GM19397 (cell line): ENCODE data around the gene CACNA2D1.

Experiments
- ATAC-seq: cut with Tn5 transposase; IDR thresholded peaks from one replicate; pipeline ENCODE4 v1.9.1; 2021; ENCODE audit warnings: mild to moderate bottlenecking, moderate library complexity; ENCODE audit not compliant: unreplicated experiment

Gene CACNA2D1

DNA sequence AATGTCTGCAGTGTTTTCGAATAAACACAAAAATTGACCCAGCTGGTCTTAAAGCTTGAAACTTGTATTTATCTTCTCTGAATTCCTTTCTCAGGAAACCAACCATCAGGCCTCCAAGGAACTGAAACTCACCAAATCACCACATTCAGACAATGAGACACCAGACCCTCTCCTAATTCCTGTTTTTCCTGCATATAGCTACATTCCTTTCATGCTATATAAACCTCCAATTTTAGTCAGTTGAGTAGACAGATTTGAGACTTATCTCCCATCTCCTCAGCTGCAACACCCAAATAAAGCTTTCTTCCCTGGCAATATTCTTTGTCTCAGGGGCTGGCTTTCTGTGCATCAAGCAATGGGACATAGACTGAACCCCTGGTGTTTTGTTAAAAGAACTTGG, 317.0 kb downstream of the CACNA2D1 start:
- no peak for ATAC-seq

DNA sequence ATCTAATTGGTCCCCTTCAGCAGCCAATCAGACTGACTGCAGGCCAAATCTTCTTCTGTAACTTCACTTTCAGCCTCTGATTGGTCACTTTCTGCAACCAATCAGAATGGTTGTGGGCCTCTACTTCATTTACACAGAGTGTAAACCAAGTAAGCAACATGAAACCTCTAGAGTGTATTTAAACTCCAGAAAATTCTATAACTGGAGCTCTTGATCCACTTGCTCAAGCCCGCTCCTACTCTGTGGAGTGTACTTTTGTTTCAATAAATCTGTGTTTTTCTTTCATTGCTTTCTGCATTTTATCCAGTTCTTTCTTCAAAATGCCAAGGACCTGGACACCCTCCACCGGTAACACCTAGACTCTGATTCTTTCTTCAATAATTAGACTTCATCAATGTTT, 319.1 kb downstream of the CACNA2D1 start:
- no peak for ATAC-seq

DNA sequence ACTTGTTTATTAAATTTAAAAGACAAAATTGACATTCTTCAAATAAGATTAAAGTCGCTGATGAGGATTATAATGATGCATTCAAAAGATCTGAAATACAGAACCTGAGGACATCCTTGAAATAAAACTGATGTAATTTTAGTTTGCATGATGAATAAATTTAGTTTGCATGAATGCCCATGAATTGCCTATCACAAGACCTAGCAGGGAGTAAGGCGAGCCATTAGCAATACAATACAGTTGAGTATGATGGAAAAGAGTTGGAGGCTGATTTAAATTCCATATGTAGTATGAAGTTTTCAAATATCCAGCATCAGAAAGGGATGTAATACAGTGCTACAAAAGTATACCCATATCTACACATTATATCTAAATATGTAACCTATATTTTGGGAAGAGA, 321.3 kb downstream of the CACNA2D1 start:
- ATAC-seq: no peak

DNA sequence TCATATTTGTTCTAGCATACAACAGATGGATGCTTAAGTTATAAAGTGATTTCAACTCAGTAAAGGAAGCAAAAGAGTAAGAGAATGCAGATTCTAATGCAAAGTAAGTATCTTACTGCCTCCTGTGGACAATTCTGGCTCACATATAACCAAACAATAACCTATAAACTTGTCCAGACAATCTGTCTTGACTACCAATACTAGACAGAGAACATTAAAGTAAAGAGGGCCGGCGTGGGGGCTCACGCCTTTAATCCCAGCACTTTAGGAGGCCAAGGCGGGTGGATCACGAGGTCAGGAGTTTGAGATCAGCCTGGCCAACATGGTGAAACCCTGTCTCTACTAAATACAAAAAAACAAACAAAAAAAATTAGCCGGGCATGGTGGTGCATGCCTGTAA, 329.3 kb downstream of the CACNA2D1 start:
- no peak for ATAC-seq

DNA sequence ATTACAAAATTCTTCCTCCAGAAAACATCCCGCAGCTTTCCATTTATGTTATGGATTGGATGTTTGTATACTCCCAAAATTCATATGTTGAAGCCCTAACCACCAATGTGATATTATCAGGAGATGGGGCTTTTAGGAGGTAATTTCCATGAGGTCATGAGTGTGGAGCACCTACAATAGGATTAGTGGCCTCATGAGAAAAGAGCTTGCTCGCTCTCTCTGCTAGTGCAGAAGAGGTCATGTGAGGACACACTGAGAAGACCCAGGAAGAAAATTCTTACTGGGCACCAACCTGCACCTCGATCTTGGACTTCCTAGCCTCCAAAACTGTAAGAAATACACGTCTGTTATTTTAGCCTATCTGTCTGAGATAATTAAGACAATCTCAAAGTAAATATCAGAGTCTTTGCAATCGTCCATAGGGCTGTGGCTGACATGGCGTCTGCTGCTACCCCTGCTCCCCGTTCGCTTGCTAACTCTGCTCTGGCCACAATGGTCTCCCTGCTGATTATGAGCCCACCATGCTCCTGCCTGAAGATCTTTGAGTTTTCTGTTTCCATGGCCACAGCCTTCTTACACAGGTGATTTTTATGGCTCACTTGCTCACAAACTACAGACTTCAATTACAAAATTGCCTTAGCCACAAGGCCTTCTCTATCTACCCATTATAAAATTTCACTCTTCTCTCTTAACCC, 333.3 kb downstream of the CACNA2D1 start:
- ATAC-seq: no peak

DNA sequence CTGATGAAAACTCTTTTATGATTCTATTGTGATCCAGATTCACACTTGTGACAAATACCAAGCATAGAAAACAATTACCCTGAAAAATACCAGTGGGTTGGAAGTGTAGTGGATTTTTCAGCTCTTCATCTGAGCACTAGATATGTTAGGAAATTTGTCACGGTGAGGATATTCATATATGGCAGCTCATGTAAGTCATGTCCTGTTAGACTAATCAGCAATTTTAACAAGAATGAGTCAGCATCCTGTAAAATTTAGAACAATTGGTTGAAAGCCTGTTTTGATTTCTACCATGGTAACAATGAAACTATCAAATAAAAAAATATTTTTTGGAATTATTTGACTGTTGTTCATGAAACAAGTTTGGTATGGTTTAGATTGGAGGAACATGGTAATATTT, 334.3 kb downstream of the CACNA2D1 start:
- ATAC-seq: no peak

DNA sequence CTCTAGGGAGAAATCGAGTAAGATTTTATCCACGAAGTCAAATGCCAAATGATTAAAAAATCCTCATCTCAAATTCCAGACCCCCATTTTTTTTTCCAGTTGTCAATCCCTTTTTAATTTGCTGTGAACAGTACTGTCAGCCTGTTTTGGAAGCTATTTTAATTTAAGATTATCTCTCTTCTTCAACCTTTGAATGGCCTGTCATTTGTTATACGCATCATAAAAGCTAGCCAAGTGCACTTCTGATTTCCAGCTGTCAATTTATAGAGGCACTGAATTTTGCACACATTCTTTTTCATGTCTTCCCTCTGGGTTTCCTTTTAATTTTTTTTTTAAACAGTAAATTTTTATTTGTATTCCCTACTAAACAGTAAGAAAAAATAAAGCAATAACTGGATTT, 337.4 kb downstream of the CACNA2D1 start:
- no peak for ATAC-seq

DNA sequence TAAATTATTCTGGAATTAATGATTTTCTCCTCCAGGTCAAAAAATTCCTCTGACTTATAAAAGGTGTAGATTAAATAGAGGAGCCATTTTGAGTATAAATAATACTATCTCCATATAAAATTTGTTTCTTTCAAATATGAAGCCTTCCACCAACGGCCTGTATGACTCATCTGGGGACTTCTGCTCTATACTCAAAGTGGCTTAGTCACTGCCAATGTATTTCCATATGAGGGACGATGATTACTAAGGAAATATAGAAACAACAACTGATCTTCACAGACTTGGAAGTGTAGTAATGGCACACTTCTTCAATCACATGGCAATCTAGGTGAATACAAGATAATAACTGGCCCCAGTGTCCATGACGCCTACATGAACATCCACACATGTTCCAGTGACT, 338.1 kb downstream of the CACNA2D1 start:
- no peak for ATAC-seq

DNA sequence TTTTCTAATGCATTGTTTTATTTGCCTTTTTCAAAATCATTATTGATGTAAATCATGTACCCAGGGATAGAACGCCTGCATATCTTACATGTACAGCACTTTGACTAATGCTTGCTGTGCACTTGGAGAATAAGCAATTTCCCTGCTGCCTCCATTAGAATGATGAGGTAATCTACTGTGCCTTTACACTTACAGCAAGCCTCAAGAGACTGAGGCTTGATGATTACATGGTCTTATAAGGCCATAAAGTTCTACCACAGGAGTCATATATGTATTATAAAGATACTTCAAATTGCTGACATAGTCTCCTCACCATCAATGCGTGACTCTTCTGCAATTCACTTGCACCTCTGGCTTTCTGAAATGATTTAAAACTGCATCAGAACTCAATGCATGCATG, 345.2 kb downstream of the CACNA2D1 start:
- no peak for ATAC-seq

DNA sequence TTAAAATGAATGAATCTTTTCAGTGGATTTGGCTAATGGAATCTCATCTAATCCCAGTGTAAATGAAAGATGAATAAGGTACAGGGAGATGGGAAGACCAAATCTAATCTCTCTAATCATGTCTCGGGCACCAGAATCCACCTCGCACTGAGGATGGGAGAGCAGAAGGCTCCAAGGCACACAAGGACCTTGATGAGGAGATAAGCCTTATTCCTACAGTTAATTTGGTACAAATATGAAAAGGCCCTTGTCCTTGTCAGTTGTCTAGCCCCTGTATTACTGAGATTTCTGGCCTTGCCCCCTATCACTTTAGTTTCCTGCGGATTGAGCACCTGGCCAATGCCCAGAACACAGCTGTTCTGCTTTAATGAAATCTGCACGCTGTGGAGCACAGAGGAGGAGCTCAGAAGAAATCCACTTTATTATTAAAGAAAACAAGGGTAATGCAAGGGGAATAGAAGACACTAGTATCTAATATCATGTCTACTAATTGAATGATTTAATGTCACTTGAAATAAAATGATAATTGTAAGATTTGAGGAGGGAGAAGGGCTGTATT, 352.4 kb downstream of the CACNA2D1 start:
- no peak for ATAC-seq

DNA sequence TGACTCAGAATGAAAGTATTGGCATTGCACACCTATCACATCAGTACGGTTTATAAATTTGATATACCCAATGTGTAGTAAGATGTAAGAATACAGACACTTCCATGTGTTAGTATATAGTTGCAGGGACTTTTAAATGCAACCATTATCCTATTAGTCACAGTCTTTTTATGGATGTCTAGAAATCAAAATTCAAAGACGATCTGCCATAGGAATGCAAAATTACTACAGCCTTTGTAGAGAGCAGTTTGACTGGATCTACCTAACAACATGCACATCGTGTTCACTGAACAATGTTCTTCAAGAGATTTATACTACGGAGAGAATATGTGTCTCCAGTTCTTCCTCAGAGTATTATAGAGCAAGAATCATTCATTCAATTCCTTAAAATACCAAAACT, 356.5 kb downstream of the CACNA2D1 start:
- no peak for ATAC-seq

DNA sequence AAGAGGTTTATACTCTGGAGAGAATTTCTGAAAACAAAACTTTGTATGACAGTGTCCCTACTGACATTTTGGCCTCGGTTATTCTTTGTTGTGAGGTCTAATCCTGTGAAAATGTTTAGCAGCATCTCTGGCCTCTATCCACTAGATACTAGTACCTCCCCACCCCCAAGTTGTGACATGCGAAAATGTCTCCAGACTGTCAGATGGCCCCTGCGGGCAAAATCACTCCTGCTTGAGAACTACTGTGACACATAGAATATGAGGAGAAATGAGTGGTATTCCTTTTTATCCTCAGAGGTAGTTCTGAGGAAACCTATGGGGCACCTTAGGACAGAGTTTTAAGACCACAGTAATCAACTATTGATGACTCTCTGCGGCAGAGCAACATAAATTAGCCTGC, 358.5 kb downstream of the CACNA2D1 start:
- no peak for ATAC-seq

DNA sequence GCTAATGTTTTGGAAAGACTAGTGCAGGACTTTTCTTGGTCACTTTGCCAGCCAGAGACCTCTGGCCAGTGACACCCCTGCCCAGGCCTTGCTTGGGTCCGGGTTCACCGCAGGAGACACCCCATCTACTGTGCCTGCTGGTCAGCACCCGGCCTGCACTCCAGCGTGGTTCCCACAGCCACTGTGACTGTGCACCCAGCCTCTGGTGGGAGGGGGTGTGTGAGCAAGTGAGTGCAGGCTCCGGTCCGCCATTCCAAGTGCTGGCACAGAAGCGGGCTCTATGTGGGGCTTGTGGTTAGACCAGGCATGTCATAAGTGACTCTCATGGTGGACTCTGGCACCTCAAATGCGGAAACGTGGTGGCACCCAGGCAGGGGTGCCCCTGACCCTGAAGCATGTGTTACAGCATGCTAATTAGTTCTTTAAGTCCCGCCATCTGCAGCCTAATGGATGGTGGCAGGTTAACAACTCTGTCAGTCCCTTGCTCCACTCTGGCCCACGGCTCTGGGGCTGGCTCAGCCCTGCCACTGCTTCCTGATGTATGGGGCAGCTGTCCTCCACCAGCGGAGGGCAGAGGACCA, 361.8 kb downstream of the CACNA2D1 start:
- ATAC-seq: no peak

DNA sequence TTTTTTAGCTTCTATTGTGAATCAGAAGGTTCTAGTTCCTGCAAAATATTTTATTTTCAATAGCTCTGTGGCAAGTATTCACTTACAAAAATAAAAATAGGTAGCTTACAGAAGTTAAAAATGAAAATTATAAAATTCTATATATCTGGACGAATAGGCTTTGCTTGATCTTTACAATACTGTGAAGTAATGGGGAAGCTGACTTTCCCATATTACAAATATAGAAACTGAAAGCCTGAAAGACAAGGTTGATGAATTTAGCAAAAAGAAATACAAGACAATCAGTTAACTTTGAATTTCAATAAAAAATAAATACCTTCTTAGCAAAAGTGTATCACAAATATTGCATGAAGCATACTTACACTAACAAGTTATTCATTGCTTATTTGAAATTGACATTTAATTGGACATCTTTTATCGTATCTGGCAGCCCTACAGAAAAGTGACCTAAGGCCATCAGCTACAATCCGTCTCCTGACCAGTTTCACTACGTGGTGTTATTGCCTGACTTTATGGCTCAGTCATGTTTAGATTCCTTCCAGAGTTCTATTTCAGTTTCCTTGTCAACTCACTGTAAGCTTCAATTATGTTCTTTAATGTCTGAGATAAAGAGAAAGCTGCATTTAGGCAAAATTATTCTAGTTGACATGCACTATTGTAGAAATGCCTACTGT, 363.2 kb downstream of the CACNA2D1 start:
- ATAC-seq: no peak

DNA sequence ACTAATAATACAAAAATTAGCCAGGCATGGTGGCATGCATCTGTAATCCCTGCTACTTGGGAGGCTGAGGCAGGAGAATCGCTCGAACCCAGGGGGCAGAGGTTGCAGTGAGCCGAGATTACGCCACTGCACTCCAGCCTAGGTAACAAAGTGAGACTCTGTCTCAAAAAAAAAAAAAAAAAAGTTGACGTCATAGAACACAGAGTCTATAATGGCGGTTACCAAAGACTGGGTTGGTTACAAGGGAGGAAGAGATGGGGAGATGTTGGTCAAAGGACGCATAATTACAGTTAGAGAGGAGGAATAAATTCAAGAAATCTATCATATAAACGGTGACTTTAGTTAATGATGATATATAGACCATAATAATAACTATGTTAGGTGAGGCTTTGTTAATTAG, 364.1 kb downstream of the CACNA2D1 start:
- no peak for ATAC-seq

DNA sequence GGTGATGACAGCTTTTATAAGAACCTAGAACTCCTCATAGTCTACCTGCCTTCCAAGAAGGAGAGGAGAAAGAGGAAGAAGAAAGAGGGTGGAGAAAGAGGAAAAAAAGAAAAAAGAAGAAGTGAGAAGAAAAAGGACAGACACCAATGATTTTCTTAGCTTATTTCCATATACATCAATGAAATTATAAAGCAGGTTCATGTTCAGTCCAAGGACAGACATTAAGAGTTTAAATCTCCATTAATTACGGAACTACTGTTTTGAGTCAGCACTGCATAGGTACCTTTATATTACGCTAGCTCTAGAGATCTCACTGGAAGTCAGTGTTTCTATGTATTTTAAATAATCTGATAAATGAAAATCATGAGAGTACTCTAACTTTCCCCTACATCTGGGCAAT, 364.8 kb downstream of the CACNA2D1 start:
- ATAC-seq: no peak

DNA sequence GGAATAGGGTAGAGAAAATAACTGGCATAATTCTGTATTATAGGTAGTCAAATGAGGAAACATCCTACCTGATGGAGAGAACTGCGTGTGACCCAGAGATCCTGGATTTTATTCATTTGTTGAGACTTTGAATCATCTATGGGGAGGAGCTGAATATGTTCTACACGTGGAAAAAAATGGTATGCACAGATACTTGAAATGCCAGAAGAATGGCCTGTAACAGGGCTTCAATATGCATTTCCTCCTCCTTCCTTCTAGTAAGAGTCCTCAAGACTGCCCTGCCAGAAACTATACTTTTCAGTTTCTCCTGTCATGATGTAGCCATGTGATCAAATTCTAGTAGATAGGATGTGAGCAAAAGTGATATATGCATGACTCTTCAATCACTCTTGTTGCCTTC, 372.1 kb downstream of the CACNA2D1 start:
- ATAC-seq: no peak

DNA sequence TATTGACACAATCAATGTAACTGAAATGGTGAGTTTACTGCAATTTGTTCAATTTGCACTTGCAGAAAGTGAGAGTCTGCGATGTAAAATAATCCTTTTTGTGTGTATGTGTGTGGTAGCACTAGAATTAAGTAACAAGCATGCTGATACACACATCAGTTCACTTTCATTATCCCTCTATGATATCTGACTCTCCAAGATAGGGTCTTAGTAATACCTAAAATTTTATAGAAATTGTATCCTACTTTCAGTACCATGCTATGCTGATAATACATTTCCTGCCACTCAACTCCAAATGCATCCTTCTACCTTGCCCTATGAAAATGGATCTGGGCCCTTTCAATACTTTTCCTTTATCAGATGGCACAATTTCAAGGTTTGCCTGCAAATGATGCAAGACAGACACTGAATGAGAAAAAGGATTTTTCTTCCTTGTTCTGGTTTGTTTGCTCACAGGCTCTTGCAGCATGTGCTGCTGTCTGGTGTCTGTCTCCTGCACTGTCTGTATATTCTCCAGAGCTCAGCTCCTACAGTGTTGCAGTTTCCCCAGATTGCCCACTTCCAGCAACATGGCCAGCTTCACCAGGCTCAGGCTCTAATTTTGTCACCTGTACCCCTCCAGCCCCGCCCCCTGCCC, 375.8 kb downstream of the CACNA2D1 start:
- ATAC-seq: no peak

DNA sequence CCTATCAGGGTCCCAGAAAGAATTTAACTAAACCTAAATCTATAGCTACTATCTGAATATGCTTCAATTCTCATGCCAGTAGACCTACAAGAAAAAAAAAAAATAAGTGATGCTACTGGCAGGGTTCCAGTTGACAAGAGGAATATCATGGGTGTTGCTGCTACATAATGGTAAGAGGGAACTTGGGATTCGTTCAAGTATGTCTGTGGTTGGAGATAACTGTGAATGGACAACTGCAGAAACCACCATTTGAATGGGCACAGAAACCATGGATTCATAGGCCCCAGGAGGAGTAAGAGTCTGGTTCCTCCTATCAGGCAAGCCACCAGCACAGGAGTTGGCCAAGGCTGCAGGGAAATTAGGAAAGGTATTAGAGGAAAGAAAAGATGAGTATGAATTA, 386.1 kb downstream of the CACNA2D1 start:
- no peak for ATAC-seq

DNA sequence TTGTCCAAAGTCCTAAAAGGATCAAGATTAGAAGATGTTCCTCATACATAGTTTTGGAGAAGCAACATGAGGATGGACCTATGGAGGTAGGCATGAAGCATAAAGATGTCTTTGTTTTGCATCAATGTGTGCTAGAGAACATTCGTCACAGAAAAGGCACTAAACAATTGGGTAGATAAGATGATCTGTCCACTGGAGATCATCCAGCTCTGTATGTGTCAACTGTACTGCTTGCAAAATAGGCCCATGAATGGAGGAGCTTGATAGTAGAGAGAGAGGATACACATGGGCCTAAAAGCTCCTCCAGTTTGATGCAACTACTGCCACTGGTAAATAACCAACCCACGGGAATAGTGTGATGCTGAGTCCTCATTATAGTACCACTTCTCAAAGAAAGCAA, 387.3 kb downstream of the CACNA2D1 start:
- ATAC-seq: no peak

DNA sequence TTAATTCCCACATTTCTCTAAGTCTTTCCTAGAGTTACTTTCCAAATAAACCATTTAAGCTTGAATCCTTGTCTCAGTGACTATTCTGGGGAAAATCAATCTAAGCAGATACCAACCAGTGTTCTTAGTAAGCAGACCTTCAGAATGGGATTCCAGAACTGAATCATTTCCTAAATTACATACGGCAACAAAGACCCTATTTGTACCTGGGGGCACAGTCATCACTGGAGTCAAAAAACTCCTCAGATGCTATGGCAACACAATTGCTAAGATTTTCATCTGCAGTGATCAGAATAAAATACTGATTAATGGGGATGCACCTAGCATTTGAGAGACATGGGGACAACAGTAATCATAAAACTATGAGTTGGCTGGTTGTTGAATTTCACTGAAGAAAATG, 389.0 kb downstream of the CACNA2D1 start:
- no peak for ATAC-seq
